SK-N-SH (cell line): ENCODE measurements around the gene FRAS1.

Source experiments
- CTCF ChIP-seq: fragments of 200-600 bp; sonication (generic); IDR thresholded peaks from 2 replicates; pipeline ENCODE4 v1.6.1; 2017; ENCODE audit warnings: antibody characterized with exemption, mild to moderate bottlenecking, moderate library complexity
- EP300 ChIP-seq, 2 experiments: IDR thresholded peaks; 2 replicates each; pipeline versions ENCODE4 v1.4.0 to v1.6.1; 2012; ENCODE audit warnings: borderline replicate concordance in 1 of 2, low read depth in 1 of 2, low read length in 1 of 2
- MAX ChIP-seq: IDR thresholded peaks from 2 replicates; pipeline ENCODE4 v1.4.0; 2012; ENCODE audit warnings: low read depth
- NRF1 ChIP-seq: IDR thresholded peaks from 2 replicates; pipeline ENCODE4 v1.6.1; 2012; ENCODE audit warnings: low read depth, mild to moderate bottlenecking, low read length
- POLR2AphosphoS5 ChIP-seq: IDR thresholded peaks from 2 replicates; pipeline ENCODE4 v1.6.1; 2012; ENCODE audit warnings: low read depth, low read length
- RAD21 ChIP-seq: IDR thresholded peaks from 2 replicates; pipeline ENCODE4 v1.6.1; 2012; ENCODE audit warnings: mild to moderate bottlenecking, low read length
- SIN3A ChIP-seq: IDR thresholded peaks from 2 replicates; pipeline ENCODE4 v1.6.1; 2012; ENCODE audit warnings: low read depth, mild to moderate bottlenecking, low read length, moderate library complexity, borderline replicate concordance
- TCF12 ChIP-seq: IDR thresholded peaks from 2 replicates; pipeline ENCODE4 v1.4.0; 2012
- USF1 ChIP-seq: IDR thresholded peaks from 2 replicates; pipeline ENCODE4 v1.4.0; 2012; ENCODE audit warnings: low read depth, borderline replicate concordance
- YY1 ChIP-seq: IDR thresholded peaks from 2 replicates; pipeline ENCODE4 v1.4.0; 2012; ENCODE audit warnings: low read depth, mild to moderate bottlenecking
- ZBTB33 ChIP-seq: IDR thresholded peaks from 2 replicates; pipeline ENCODE4 v1.4.0; 2012; ENCODE audit warnings: low read depth, borderline replicate concordance

- TF ChIP-seq USF1 = no peak
- no peak for TF ChIP-seq SIN3A
- no peak for TF ChIP-seq NRF1
- no peak for TF ChIP-seq ZBTB33
- TF ChIP-seq CTCF = no peak
- TF ChIP-seq MAX = no peak
- no peak for TF ChIP-seq RAD21
- TF ChIP-seq POLR2AphosphoS5 = no peak
- TF ChIP-seq TCF12 = no peak
- no peak for TF ChIP-seq YY1
- TF ChIP-seq EP300 (IDR thresholded peaks at IDR 0.05; ENCODE audit: borderline replicate concordance in 1 of 2, low read depth in 1 of 2, low read length in 1 of 2) = no peak
Observed at GRCh38 chr4:78454016-78454415, 396.9 kb downstream of the FRAS1 start.
